Lower lobe of right lung (tissue), 2 donors: Measurements from ENCODE around the gene CLDN15. TPM values are rescaled to one million over a fixed set of nuclear protein-coding genes. Genes with fewer than 3 reads are reported as not detected.
A peak's percentile ranks its signal among the peaks of the same experiment; 100 is the strongest.

ENCODE experiments used
- ATAC-seq, 2 donors: fragments of 200-7000 bp; cut with Tn5 transposase; one replicate each; pipeline ENCODE4 v1.9.1; 2020 to 2022; ENCODE audit warnings: mild to moderate bottlenecking in 2 of 2, moderate library complexity in 2 of 2
- DNase-seq: peaks from one replicate; pipeline ENCODE4 v3.0.0-alpha.2; 2020
- H3K27ac ChIP-seq: fragments of 200-600 bp; one replicate; pipeline ENCODE4 v1.8.0; 2022
- H3K27me3 ChIP-seq: fragments of 200-600 bp; one replicate; pipeline ENCODE4 v1.8.0; 2022; ENCODE audit warnings: low read depth
- H3K36me3 ChIP-seq: fragments of 200-600 bp; one replicate; pipeline ENCODE4 v1.8.0; 2022; ENCODE audit warnings: mild to moderate bottlenecking
- H3K4me1 ChIP-seq: fragments of 200-600 bp; one replicate; pipeline ENCODE4 v1.8.0; 2022
- H3K4me3 ChIP-seq: fragments of 200-600 bp; one replicate; pipeline ENCODE4 v1.8.0; 2022; ENCODE audit warnings: mild to moderate bottlenecking
- H3K9me3 ChIP-seq: fragments of 200-600 bp; one replicate; pipeline ENCODE4 v1.8.0; 2022
- intact Hi-C: fragments of 100-400 bp; cut with DNase I; formaldehyde crosslinking; loops from one replicate; pipeline ENCODE4 v1.11.0; 2022
- total RNA-seq: library from RNA; stranded (reverse); fragmentation: NEBNext Ultra II Directional; extraction: Animal tissue kit (Norgen Biotek cat#: 25700); gene quantifications from one replicate; pipeline ENCODE4 v1.2.1, GENCODE V29; 2021
- TF ChIP-seq, protein P1 (sequence below): fragments of 200-600 bp; IDR thresholded peaks from one replicate; pipeline ENCODE4 v1.8.0; 2022; ENCODE audit warnings: antibody characterized with exemption, mild to moderate bottlenecking
- donor health status: DM: no; HTN: yes; CAD: no; lungs with severe emphysema.

CLDN15 gene
- total RNA-seq, 1 donor from 2014 or later, result 11.1 TPM

- ATAC-seq, result no peak
- TF ChIP-seq, protein P1, sequence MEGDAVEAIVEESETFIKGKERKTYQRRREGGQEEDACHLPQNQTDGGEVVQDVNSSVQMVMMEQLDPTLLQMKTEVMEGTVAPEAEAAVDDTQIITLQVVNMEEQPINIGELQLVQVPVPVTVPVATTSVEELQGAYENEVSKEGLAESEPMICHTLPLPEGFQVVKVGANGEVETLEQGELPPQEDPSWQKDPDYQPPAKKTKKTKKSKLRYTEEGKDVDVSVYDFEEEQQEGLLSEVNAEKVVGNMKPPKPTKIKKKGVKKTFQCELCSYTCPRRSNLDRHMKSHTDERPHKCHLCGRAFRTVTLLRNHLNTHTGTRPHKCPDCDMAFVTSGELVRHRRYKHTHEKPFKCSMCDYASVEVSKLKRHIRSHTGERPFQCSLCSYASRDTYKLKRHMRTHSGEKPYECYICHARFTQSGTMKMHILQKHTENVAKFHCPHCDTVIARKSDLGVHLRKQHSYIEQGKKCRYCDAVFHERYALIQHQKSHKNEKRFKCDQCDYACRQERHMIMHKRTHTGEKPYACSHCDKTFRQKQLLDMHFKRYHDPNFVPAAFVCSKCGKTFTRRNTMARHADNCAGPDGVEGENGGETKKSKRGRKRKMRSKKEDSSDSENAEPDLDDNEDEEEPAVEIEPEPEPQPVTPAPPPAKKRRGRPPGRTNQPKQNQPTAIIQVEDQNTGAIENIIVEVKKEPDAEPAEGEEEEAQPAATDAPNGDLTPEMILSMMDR, result no peak
- DNase-seq, result no peak
- Histone ChIP-seq H3K27ac (no peak overlapping the region), H3K9me3 (no peaks in the 10 kb centered on the region), H3K27me3 (no peaks in the 10 kb centered on the region), H3K4me1 (peaks cover 30% of the 10 kb centered on the region), H3K36me3 (peaks cover 47% of the 10 kb centered on the region), H3K4me3 (no peak overlapping the region)
- intact Hi-C loops, result no loop called here
Measured at GRCh38 chr7:101220295-101220694, 17.3 kb downstream of the CLDN15 start.

DNA sequence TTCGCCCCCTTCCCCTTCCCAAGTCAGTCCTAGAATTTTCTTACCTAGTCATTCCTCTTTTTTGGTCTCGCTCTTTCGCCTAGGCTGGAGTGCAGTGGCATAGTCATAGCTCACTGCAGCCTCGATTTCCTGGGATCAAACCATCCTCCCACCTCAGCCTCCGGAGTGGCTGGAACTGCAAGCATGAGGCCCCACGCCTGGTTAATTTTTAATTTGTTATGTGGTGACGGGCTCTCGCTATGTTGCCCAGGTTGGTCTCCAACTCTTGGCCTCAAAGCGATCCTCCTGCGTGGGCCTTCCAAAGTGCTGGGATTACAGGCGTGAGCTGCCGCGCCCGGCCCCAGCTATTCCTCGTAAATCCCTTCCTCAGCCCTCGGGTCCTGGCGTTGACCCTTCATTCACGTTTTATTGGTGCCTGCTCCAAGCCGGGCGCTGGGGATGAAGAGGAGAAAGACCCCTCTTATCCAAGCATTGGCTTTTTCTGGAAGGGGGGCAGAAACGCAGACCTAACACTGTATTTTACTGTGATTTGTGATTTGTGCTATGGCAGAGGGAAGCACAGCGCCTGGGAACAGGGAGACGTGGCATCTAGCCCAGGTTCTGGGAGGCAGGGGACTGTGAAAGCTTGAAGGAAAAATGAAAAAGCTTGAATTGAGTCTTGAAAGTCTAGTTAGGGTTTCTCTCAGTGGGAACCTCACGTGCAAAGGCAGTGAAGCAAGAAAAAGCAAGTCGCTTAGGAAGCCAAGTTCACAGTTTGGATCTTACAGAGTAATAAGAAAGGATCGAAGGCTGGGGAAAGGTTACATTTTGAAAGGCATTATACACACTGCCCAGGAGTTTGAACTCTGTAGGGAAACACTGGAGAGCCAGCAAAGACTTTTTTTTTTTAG lies 19.1 kb downstream of the CLDN15 start:
- peak overlapping the region; percentile 94 for H3K4me3 ChIP-seq
- peak overlapping the region; percentile 93 for H3K27ac ChIP-seq
- H3K4me1 ChIP-seq, result peaks cover 30% of the 10 kb centered on the region
- DNase-seq (no peak), ATAC-seq (peak in 1 of 2 donors; percentile 1)
- H3K9me3 ChIP-seq, result no peaks in the 10 kb centered on the region
- intact Hi-C loops, result no loop called here
- TF ChIP-seq, protein P1, result no peak
- H3K36me3 ChIP-seq, result peaks cover 47% of the 10 kb centered on the region
- no peaks in the 10 kb centered on the region for H3K27me3 ChIP-seq

- peak; percentile 92 to 95 for ATAC-seq
- peak; percentile 98 for DNase-seq
- Histone ChIP-seq H3K27me3 (no peaks in the 10 kb centered on the region), H3K27ac (peak within 1 kb of the TSS; percentile 93), H3K4me1 (peaks cover 30% of the 10 kb centered on the region), H3K4me3 (peak within 1 kb of the TSS; percentile 94), H3K9me3 (no peaks in the 10 kb centered on the region), H3K36me3 (peaks cover 47% of the 10 kb centered on the region)
- intact Hi-C loops, result no loop called here
- TF ChIP-seq, protein P1, result no peak
Measured at GRCh38 chr7:101217388-101218235, 20.0 kb downstream of the CLDN15 start, which contains the start of the genes PLOD3 and ZNHIT1. PLOD3 (minus strand) TSS chr7:101217581; CDS start chr7:101217274, 307 bp downstream. ZNHIT1 (plus strand) TSS chr7:101218165; CDS start chr7:101218196, 31 bp downstream.

DNA sequence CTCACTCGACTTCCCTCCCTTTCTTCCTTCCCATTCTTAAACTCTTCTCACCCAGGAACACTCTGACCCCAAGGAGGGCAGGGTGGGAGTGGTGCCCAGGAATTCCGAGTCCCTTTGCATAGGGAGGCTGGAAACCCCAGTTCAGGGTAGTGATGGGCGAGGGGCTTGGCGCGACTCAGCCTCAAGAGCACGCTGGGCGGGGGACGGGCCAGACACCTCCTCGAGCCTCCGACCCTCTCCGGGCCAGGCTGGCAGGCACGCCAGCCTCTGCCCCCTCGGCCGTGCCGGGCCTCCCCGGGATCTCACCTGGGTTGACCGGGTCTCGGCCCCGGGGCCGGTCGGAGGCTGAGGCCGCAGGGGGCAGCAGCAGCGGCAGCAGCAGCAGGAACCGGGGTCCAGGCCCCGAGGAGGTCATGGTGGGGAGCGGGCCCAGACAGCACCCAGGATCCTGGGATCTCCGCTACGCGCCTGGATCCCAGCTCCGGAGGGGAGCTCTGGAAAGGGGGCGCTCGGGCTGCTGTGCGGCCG lies 20.7 kb downstream of the CLDN15 start:
- TF ChIP-seq, protein P1, result no peak
- intact Hi-C loops, result no loop called here
- Histone ChIP-seq H3K27ac (peak overlapping the region; percentile 93), H3K9me3 (no peaks in the 10 kb centered on the region), H3K36me3 (peaks cover 49% of the 10 kb centered on the region), H3K4me1 (peaks cover 30% of the 10 kb centered on the region), H3K27me3 (no peaks in the 10 kb centered on the region), H3K4me3 (peak overlapping the region; percentile 94)
- ATAC-seq (peak in 1 of 2 donors; percentile 15), DNase-seq (no peak)
